Fibroblast of lung (primary cell): ENCODE measurements around the gene KCTD2.

Experiments used
- CTCF ChIP-seq, 2 donors: IDR thresholded peaks in 1 of 2; conservative IDR thresholded peaks in 1 of 2; 1 replicate in 1 of 2; 2 replicates in 1 of 2; pipeline ENCODE4 v1.5.1; 2011 to 2012; ENCODE audit warnings: low read length in 2 of 2, control low read depth in 1 of 2, inconsistent platforms in 1 of 2, low read depth in 1 of 2, mild to moderate bottlenecking in 1 of 2
- EZH2 ChIP-seq: IDR thresholded peaks from 2 replicates; pipeline ENCODE4 v1.5.1; 2012; ENCODE audit warnings: low read length, control low read depth, mild to moderate bottlenecking; ENCODE audit errors: missing control alignments

- TF ChIP-seq CTCF (conservative IDR thresholded peaks at IDR 0.05 in 1 of 2, IDR thresholded peaks at IDR 0.05 in 1 of 2; ENCODE audit: low read depth in 1 of 2, low read length in 2 of 2) (no peak), EZH2 (no peak)
Observed at GRCh38 chr17:75030161-75030560, 16.9 kb upstream of the KCTD2 start.
